Measurements from ENCODE around the gene RPL11.

DNA sequence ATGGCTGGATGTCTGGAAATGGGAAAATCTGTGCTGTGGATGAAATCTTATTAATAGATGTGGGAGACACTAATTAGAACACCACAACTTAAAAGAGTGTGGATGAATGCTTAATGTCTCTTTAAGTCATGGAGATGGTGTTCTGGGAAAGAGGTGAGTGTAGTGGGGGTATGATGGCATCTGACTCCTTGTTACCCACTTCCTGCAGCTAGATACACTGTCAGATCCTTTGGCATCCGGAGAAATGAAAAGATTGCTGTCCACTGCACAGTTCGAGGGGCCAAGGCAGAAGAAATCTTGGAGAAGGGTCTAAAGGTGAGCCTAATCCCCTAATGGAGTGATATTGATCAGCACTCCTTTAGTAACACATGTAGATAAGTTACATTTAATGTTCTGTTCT lies 2.0 kb downstream of the RPL11 start:
- TF ChIP-seq, protein P1, sequence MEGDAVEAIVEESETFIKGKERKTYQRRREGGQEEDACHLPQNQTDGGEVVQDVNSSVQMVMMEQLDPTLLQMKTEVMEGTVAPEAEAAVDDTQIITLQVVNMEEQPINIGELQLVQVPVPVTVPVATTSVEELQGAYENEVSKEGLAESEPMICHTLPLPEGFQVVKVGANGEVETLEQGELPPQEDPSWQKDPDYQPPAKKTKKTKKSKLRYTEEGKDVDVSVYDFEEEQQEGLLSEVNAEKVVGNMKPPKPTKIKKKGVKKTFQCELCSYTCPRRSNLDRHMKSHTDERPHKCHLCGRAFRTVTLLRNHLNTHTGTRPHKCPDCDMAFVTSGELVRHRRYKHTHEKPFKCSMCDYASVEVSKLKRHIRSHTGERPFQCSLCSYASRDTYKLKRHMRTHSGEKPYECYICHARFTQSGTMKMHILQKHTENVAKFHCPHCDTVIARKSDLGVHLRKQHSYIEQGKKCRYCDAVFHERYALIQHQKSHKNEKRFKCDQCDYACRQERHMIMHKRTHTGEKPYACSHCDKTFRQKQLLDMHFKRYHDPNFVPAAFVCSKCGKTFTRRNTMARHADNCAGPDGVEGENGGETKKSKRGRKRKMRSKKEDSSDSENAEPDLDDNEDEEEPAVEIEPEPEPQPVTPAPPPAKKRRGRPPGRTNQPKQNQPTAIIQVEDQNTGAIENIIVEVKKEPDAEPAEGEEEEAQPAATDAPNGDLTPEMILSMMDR (conservative IDR thresholded peaks at IDR 0.05; ENCODE audit: low read depth in 2 of 2) = no peak
- TF ChIP-seq, protein P2, sequence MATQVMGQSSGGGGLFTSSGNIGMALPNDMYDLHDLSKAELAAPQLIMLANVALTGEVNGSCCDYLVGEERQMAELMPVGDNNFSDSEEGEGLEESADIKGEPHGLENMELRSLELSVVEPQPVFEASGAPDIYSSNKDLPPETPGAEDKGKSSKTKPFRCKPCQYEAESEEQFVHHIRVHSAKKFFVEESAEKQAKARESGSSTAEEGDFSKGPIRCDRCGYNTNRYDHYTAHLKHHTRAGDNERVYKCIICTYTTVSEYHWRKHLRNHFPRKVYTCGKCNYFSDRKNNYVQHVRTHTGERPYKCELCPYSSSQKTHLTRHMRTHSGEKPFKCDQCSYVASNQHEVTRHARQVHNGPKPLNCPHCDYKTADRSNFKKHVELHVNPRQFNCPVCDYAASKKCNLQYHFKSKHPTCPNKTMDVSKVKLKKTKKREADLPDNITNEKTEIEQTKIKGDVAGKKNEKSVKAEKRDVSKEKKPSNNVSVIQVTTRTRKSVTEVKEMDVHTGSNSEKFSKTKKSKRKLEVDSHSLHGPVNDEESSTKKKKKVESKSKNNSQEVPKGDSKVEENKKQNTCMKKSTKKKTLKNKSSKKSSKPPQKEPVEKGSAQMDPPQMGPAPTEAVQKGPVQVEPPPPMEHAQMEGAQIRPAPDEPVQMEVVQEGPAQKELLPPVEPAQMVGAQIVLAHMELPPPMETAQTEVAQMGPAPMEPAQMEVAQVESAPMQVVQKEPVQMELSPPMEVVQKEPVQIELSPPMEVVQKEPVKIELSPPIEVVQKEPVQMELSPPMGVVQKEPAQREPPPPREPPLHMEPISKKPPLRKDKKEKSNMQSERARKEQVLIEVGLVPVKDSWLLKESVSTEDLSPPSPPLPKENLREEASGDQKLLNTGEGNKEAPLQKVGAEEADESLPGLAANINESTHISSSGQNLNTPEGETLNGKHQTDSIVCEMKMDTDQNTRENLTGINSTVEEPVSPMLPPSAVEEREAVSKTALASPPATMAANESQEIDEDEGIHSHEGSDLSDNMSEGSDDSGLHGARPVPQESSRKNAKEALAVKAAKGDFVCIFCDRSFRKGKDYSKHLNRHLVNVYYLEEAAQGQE (IDR thresholded peaks at IDR 0.05; ENCODE audit: unreplicated experiment) = no peak
- TF ChIP-seq, protein P3, sequence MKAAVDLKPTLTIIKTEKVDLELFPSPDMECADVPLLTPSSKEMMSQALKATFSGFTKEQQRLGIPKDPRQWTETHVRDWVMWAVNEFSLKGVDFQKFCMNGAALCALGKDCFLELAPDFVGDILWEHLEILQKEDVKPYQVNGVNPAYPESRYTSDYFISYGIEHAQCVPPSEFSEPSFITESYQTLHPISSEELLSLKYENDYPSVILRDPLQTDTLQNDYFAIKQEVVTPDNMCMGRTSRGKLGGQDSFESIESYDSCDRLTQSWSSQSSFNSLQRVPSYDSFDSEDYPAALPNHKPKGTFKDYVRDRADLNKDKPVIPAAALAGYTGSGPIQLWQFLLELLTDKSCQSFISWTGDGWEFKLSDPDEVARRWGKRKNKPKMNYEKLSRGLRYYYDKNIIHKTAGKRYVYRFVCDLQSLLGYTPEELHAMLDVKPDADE (IDR thresholded peaks at IDR 0.05) = no peak
- TF ChIP-seq EZH2phosphoT487 (IDR thresholded peaks at IDR 0.05; ENCODE audit: unreplicated experiment) (no peak), CREB1 (CRISPR knock-in tag; IDR thresholded peaks at IDR 0.05; ENCODE audit: low read depth) (no peak), ZNF114 (CRISPR knock-in tag; IDR thresholded peaks at IDR 0.05) (no peak)
